D341Med (cell line): Measurements from ENCODE around the gene FAM107B.

Experiments
- DNase-seq: peaks from one replicate; pipeline ENCODE4 v3.0.0; 2012; ENCODE audit warnings: low spot score

The FAM107B gene

GRCh38 chr10:14776546-14776945 is 1.8 kb upstream of the FAM107B start:
- no peak for DNase-seq

- no peak for DNase-seq
These were observed 959 bp upstream of the FAM107B start for GRCh38 chr10:14775656-14776055.

- DNase-seq, result no peak
These were observed 500 bp downstream of the FAM107B start for GRCh38 chr10:14774214-14774580.

- no peak for DNase-seq
These were observed 1.0 kb downstream of the FAM107B start for GRCh38 chr10:14773551-14774213.

- no peak for DNase-seq
These were observed 2.3 kb downstream of the FAM107B start for GRCh38 chr10:14772399-14772798.

- no peak for DNase-seq
These were observed 3.8 kb downstream of the FAM107B start for GRCh38 chr10:14770927-14771326.

GRCh38 chr10:14761372-14761771 is 13.3 kb downstream of the FAM107B start:
- no peak for DNase-seq

- DNase-seq, result peak; percentile 47
These were observed 15.6 kb downstream of the FAM107B start for GRCh38 chr10:14758994-14759664.

GRCh38 chr10:14758451-14758850 is 16.2 kb downstream of the FAM107B start:
- no peak for DNase-seq

- no peak for DNase-seq
These were observed 16.7 kb downstream of the FAM107B start for GRCh38 chr10:14757986-14758385.

GRCh38 chr10:14757394-14757793 is 17.3 kb downstream of the FAM107B start:
- DNase-seq, result no peak

- no peak for DNase-seq
These were observed 21.3 kb downstream of the FAM107B start for GRCh38 chr10:14753441-14753840.

- no peak for DNase-seq
These were observed 22.8 kb downstream of the FAM107B start for GRCh38 chr10:14751921-14752320.

- no peak for DNase-seq
These were observed 23.4 kb downstream of the FAM107B start for GRCh38 chr10:14751014-14751896.

GRCh38 chr10:14749070-14749809 is 25.5 kb downstream of the FAM107B start:
- DNase-seq, result no peak

GRCh38 chr10:14748441-14748840 is 26.3 kb downstream of the FAM107B start:
- DNase-seq, result no peak

GRCh38 chr10:14742815-14743214 is 31.9 kb downstream of the FAM107B start:
- no peak for DNase-seq

- DNase-seq, result no peak
These were observed 32.3 kb downstream of the FAM107B start for GRCh38 chr10:14742382-14742781.

- DNase-seq, result no peak
These were observed 33.9 kb downstream of the FAM107B start for GRCh38 chr10:14740684-14741247.

- DNase-seq, result no peak
These were observed 36.7 kb downstream of the FAM107B start for GRCh38 chr10:14737808-14738545.

GRCh38 chr10:14736600-14737081 is 38.1 kb downstream of the FAM107B start:
- no peak for DNase-seq
